Peyer's patch (tissue), 4 donors: Measurements from ENCODE around the gene RMND5A. TPM values are rescaled to one million over a fixed set of nuclear protein-coding genes. Genes with fewer than 3 reads are reported as not detected.
A peak's percentile ranks its signal among the peaks of the same experiment; 100 is the strongest.

Experiments used
- DNase-seq, 3 donors: peaks; one replicate each; pipeline ENCODE4 v3.0.0-alpha.2; 2017 to 2019
- H3K27ac ChIP-seq, 4 donors: fragments of 200-600 bp; sonication (generic); one replicate each; pipeline ENCODE4 v1.5.1; 2016 to 2019
- H3K27me3 ChIP-seq, 2 donors: fragments of 200-600 bp; sonication (generic); one replicate each; pipeline ENCODE4 v1.5.1; 2019
- H3K36me3 ChIP-seq, 3 donors: fragments of 200-600 bp; sonication (generic); one replicate each; pipeline ENCODE4 v1.5.1; 2016 to 2019
- H3K4me1 ChIP-seq, 4 donors: fragments of 200-600 bp; sonication (generic); one replicate each; pipeline ENCODE4 v1.5.1; 2016 to 2019
- H3K4me3 ChIP-seq, 4 donors: fragments of 200-600 bp; sonication (generic); 1 replicate in 3 of 4; 2 replicates in 1 of 4; pipeline ENCODE4 v1.5.1; 2016 to 2019; ENCODE audit warnings: mild to moderate bottlenecking in 1 of 4
- H3K9me3 ChIP-seq, 4 donors: fragments of 200-600 bp; sonication (generic); one replicate each; pipeline ENCODE4 v1.5.1; 2016 to 2019; ENCODE audit warnings: mild to moderate bottlenecking in 1 of 4
- CTCF ChIP-seq, 6 experiments: fragments of 450-650 bp in 4 of 6; fragments of 200-600 bp in 2 of 6; sonication (generic) in 1 of 6; IDR thresholded peaks; one replicate each; pipeline ENCODE4 v1.5.1; 2017 to 2019; ENCODE audit warnings: antibody characterized with exemption in 6 of 6, mild to moderate bottlenecking in 3 of 6, moderate library complexity in 1 of 6
- POLR2A ChIP-seq, 2 donors: fragments of 450-650 bp; IDR thresholded peaks; one replicate each; pipeline ENCODE4 v1.5.1; 2017; ENCODE audit warnings: antibody characterized with exemption in 2 of 2, mild to moderate bottlenecking in 2 of 2, moderate library complexity in 2 of 2
- total RNA-seq, 4 donors: library from RNA; depleted of rRNA; stranded (reverse); fragments of >200 nt; gene quantifications; one replicate each; pipeline ENCODE4 v1.1.0, GENCODE V29; 2016

Gene RMND5A
- total RNA-seq, 4 donors from 2014 or later = 26.4 to 98.6 (median 49.6) TPM

GRCh38 chr2:86764661-86765309, 44.7 kb downstream of the RMND5A start:
- Histone ChIP-seq H3K36me3 (peaks cover 0 to 37% (median 0%) of the 10 kb centered on the region in 3 donors), H3K9me3 (no peaks in the 10 kb centered on the region), H3K4me3 (no peak overlapping the region), H3K4me1 (peaks cover 0 to 8% (median 0%) of the 10 kb centered on the region in 4 donors), H3K27me3 (no peaks in the 10 kb centered on the region), H3K27ac (no peak overlapping the region)
- DNase-seq = peak in 1 of 3 donors; percentile 53
- no peak for TF ChIP-seq POLR2A (IDR thresholded peaks at IDR 0.05)
- TF ChIP-seq CTCF (IDR thresholded peaks at IDR 0.05) = peak; percentile 24 to 72 (median 56)

GRCh38 chr2:86765310-86765695, 45.2 kb downstream of the RMND5A start:
- DNase-seq = no peak
- Histone ChIP-seq H3K36me3 (peaks cover 0 to 43% (median 0%) of the 10 kb centered on the region in 3 donors), H3K27ac (no peak overlapping the region), H3K9me3 (no peaks in the 10 kb centered on the region), H3K4me3 (no peak overlapping the region), H3K4me1 (peaks cover 0 to 8% (median 0%) of the 10 kb centered on the region in 4 donors), H3K27me3 (no peaks in the 10 kb centered on the region)
- TF ChIP-seq CTCF (IDR thresholded peaks at IDR 0.05) = no peak
- TF ChIP-seq POLR2A (IDR thresholded peaks at IDR 0.05) = no peak

- H3K4me3 ChIP-seq = no peak overlapping the region
- peaks cover 0 to 72% (median 0%) of the 10 kb centered on the region in 3 donors for H3K36me3 ChIP-seq
- peaks cover 0 to 8% (median 0%) of the 10 kb centered on the region in 4 donors for H3K4me1 ChIP-seq
- TF ChIP-seq CTCF (IDR thresholded peaks at IDR 0.05) = no peak
- no peak for TF ChIP-seq POLR2A (IDR thresholded peaks at IDR 0.05)
- no peak for DNase-seq
- H3K27me3 ChIP-seq = no peaks in the 10 kb centered on the region
- no peak overlapping the region for H3K27ac ChIP-seq
- H3K9me3 ChIP-seq = no peaks in the 10 kb centered on the region
Observed at GRCh38 chr2:86768189-86768949, 48.3 kb downstream of the RMND5A start.

- H3K27ac ChIP-seq = no peak overlapping the region
- H3K9me3 ChIP-seq = no peaks in the 10 kb centered on the region
- H3K4me1 ChIP-seq = no peaks in the 10 kb centered on the region
- DNase-seq = no peak
- TF ChIP-seq POLR2A (IDR thresholded peaks at IDR 0.05) = no peak
- TF ChIP-seq CTCF (IDR thresholded peaks at IDR 0.05) = no peak
- H3K36me3 ChIP-seq = peaks cover 0 to 87% (median 0%) of the 10 kb centered on the region in 3 donors
- no peak overlapping the region for H3K4me3 ChIP-seq
- H3K27me3 ChIP-seq = no peaks in the 10 kb centered on the region
Observed at GRCh38 chr2:86769838-86770237, 49.7 kb downstream of the RMND5A start.

- no peak overlapping the region for H3K4me3 ChIP-seq
- H3K36me3 ChIP-seq = peaks cover 0 to 82% (median 0%) of the 10 kb centered on the region in 3 donors
- no peaks in the 10 kb centered on the region for H3K4me1 ChIP-seq
- H3K27ac ChIP-seq = no peak overlapping the region
- H3K9me3 ChIP-seq = no peaks in the 10 kb centered on the region
- no peaks in the 10 kb centered on the region for H3K27me3 ChIP-seq
- TF ChIP-seq POLR2A (IDR thresholded peaks at IDR 0.05) = no peak
- no peak for TF ChIP-seq CTCF (IDR thresholded peaks at IDR 0.05)
- DNase-seq = no peak
Observed at GRCh38 chr2:86770816-86771301, 50.8 kb downstream of the RMND5A start.
